ENCODE data around the gene EFNA5. TPM values are rescaled to one million over a fixed set of nuclear protein-coding genes. Genes with fewer than 3 reads are reported as not detected.

Gene EFNA5
- total and polyA plus RNA-seq, 2 of the 8 experiments (the other 6 are each of a cell fraction or from before 2014, with no cell fraction given), result 9.6 to 21.8 TPM

DNA sequence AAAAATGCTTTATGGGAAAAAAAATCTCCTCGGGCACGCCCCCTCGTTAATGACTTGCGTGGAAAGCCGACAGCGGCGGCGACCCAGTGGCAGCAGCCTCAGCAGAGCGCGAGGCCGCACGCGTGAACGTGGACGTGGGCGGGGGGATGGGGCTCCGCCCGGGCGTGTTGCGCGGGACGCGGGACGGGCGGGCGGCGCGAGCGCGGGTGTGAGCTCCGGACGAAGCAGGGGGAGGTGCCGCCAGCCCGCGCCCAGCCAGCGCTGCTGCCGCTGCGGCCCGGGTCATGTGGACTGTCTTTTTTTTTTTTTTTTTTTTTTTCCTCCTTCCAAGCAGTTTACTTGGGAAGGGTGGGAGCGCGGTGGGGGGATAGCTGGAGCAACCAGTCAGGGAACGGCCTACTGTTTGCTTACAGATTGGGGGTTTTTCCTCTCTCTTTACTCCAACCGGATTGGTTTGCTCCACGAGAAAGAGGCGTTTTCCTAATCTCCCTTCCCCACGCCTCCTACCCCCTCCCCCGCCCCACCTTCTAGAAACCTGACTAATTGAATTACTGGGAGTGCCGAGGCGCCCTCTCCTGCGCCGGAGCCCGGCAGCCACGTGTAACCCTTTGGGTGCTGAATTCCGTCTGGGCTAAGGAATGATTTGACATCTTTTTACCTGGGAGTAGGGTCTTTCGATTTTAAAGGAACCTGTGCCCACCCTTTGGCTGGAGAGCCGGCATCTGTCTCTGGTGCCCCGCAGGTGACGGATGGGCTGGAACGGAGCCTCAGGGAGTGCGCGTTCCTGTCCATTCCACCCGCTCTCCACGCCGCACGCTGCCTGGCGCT is 1.7 kb upstream of the EFNA5 start (continued):
- no peak for TF ChIP-seq FOSL1 (IDR thresholded peaks at IDR 0.05; ENCODE audit: insufficient read depth, low read depth, low read length)
- TF ChIP-seq CEBPB (IDR thresholded peaks at IDR 0.05; ENCODE audit: low read depth, low read length), result no peak
- no peak for TF ChIP-seq SAP30 (IDR thresholded peaks at IDR 0.05; ENCODE audit: insufficient read depth, insufficient replicate concordance, low read length)
- TF ChIP-seq RXRA (IDR thresholded peaks at IDR 0.05; ENCODE audit: insufficient read depth, low read depth, low read length), result no peak
- TF ChIP-seq KDM5A (IDR thresholded peaks at IDR 0.05; ENCODE audit: low read length), result no peak
- no peak for TF ChIP-seq POLR2A (IDR thresholded peaks at IDR 0.05; ENCODE audit: control extremely low read depth in 1 of 2, low read depth in 2 of 2, low read length in 2 of 2)
- TF ChIP-seq CHD1 (IDR thresholded peaks at IDR 0.05; ENCODE audit: low read depth, low read length), result no peak
- TF ChIP-seq BCL11A (IDR thresholded peaks at IDR 0.05; ENCODE audit: low read depth in 2 of 2, low read length in 2 of 2), result no peak
- peak; percentile 40 for TF ChIP-seq KDM4A (IDR thresholded peaks at IDR 0.05; ENCODE audit: low read depth, low read length, severe bottlenecking)
- TF ChIP-seq, protein P1, sequence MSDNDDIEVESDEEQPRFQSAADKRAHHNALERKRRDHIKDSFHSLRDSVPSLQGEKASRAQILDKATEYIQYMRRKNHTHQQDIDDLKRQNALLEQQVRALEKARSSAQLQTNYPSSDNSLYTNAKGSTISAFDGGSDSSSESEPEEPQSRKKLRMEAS (IDR thresholded peaks at IDR 0.05), result peak; percentile 86
- TF ChIP-seq, protein P2, sequence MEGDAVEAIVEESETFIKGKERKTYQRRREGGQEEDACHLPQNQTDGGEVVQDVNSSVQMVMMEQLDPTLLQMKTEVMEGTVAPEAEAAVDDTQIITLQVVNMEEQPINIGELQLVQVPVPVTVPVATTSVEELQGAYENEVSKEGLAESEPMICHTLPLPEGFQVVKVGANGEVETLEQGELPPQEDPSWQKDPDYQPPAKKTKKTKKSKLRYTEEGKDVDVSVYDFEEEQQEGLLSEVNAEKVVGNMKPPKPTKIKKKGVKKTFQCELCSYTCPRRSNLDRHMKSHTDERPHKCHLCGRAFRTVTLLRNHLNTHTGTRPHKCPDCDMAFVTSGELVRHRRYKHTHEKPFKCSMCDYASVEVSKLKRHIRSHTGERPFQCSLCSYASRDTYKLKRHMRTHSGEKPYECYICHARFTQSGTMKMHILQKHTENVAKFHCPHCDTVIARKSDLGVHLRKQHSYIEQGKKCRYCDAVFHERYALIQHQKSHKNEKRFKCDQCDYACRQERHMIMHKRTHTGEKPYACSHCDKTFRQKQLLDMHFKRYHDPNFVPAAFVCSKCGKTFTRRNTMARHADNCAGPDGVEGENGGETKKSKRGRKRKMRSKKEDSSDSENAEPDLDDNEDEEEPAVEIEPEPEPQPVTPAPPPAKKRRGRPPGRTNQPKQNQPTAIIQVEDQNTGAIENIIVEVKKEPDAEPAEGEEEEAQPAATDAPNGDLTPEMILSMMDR (IDR thresholded peaks at IDR 0.05; ENCODE audit: control extremely low read depth in 1 of 3, insufficient read depth in 1 of 3, low read depth in 1 of 3, low read length in 3 of 3), result no peak
- TF ChIP-seq SRF (IDR thresholded peaks at IDR 0.05; ENCODE audit: low read depth, low read length), result no peak
- peak; percentile 94 to 96; a peak in 3 of 4 replicates for TF ChIP-seq HDAC2 (IDR thresholded peaks at IDR 0.05; ENCODE audit: borderline replicate concordance in 1 of 2, low read depth in 2 of 2, low read length in 2 of 2)
- no peak for TF ChIP-seq RNF2 (IDR thresholded peaks at IDR 0.05; ENCODE audit: borderline replicate concordance, low read depth, low read length, missing control alignments, poor library complexity, severe bottlenecking)
- peak in 1 of 2 experiments; percentile 63; a peak in 1 of 3 replicates for TF ChIP-seq EP300 (IDR thresholded peaks at IDR 0.05; ENCODE audit: borderline replicate concordance in 1 of 2, low read depth in 2 of 2, low read length in 2 of 2)
- TF ChIP-seq EZH2 (IDR thresholded peaks at IDR 0.05; ENCODE audit: low read depth, low read length, severe bottlenecking), result no peak
- no peak for TF ChIP-seq JUN (IDR thresholded peaks at IDR 0.05; ENCODE audit: low read depth, low read length)
- TF ChIP-seq SP2 (IDR thresholded peaks at IDR 0.05; ENCODE audit: low read length), result no peak

Measured in H1 (cell line).